ENCODE results near the gene CARD19. TPM values are rescaled to one million over a fixed set of nuclear protein-coding genes. Genes with fewer than 3 reads are reported as not detected.

CARD19 gene
- total RNA-seq, 4 donors from 2014 or later, result 53.4 to 93.6 (median 60.7) TPM

- Histone ChIP-seq H3K27ac (no peak overlapping the region), H3K27me3 (no peaks in the 10 kb centered on the region), H3K36me3 (no peaks in the 10 kb centered on the region), H3K9me3 (no peaks in the 10 kb centered on the region), H3K4me1 (peaks cover 0 to 7% (median 0%) of the 10 kb centered on the region in 4 donors), H3K4me3 (no peak overlapping the region)
- WGBS, 2 donors, result 71 to 82% methylated on average over 16 of the region's 16 CpGs
- TF ChIP-seq POLR2A (IDR thresholded peaks at IDR 0.05), result no peak
- no peak for TF ChIP-seq EP300 (IDR thresholded peaks at IDR 0.05)
- no peak for TF ChIP-seq CTCF (IDR thresholded peaks at IDR 0.05)
- DNase-seq (ENCODE audit: low spot score in 2 of 2), result no peak
These were observed 59.9 kb downstream of the CARD19 start for GRCh38 chr9:93155716-93156474.

- Histone ChIP-seq H3K27ac (no peak overlapping the region), H3K27me3 (no peaks in the 10 kb centered on the region), H3K4me1 (peaks cover 0 to 7% (median 0%) of the 10 kb centered on the region in 4 donors), H3K4me3 (no peak overlapping the region), H3K9me3 (no peaks in the 10 kb centered on the region), H3K36me3 (no peaks in the 10 kb centered on the region)
- TF ChIP-seq EP300 (IDR thresholded peaks at IDR 0.05) (no peak), POLR2A (IDR thresholded peaks at IDR 0.05) (no peak), CTCF (IDR thresholded peaks at IDR 0.05) (no peak)
- WGBS, 2 donors, result 84 to 85% methylated on average over 7 to 11 of the region's 11 CpGs
- DNase-seq (ENCODE audit: low spot score in 2 of 2), result no peak
These were observed 60.5 kb downstream of the CARD19 start for GRCh38 chr9:93156475-93157008.

GRCh38 chr9:93159601-93160471 lies 63.8 kb downstream of the CARD19 start:
- H3K36me3 ChIP-seq, result no peaks in the 10 kb centered on the region

GRCh38 chr9:93161786-93162562 lies 66.0 kb downstream of the CARD19 start:
- H3K27me3 ChIP-seq, result no peaks in the 10 kb centered on the region
- no peaks in the 10 kb centered on the region for H3K36me3 ChIP-seq
- WGBS, 2 donors, result 41 to 42% methylated on average over 11 of the region's 11 CpGs
- TF ChIP-seq CTCF (IDR thresholded peaks at IDR 0.05) (no peak), EP300 (IDR thresholded peaks at IDR 0.05) (no peak), POLR2A (IDR thresholded peaks at IDR 0.05) (no peak)
- no peak for DNase-seq (ENCODE audit: low spot score in 2 of 2)
- H3K4me3 ChIP-seq, result no peak overlapping the region
- no peaks in the 10 kb centered on the region for H3K9me3 ChIP-seq
- peaks cover 0 to 17% (median 0%) of the 10 kb centered on the region in 4 donors for H3K4me1 ChIP-seq
- no peak overlapping the region for H3K27ac ChIP-seq

More at GRCh38 chr9:93159601-93160471, 63.8 kb downstream of the CARD19 start:
- WGBS, 2 donors, result 16 to 17% methylated on average over 19 of the region's 19 CpGs
- TF ChIP-seq EP300 (IDR thresholded peaks at IDR 0.05), result no peak
- peak; percentile 93 to 97 (median 94) for TF ChIP-seq CTCF (IDR thresholded peaks at IDR 0.05)
- Histone ChIP-seq H3K27me3 (no peaks in the 10 kb centered on the region), H3K9me3 (no peaks in the 10 kb centered on the region), H3K27ac (no peak overlapping the region), H3K4me1 (peaks cover 0 to 17% (median 0%) of the 10 kb centered on the region in 4 donors), H3K4me3 (no peak overlapping the region)
- DNase-seq (ENCODE audit: low spot score in 2 of 2), result peak; percentile 78

Other genes with a start within 250 kb of the CARD19 start
- gene ZNF484, start 218.2 kb upstream of the CARD19 start, total RNA-seq, result 10 to 100 TPM; 12.6 to 17.4 (median 16.2) TPM
- 10 to 100 TPM in 1 of 4 donors, 1 to 10 TPM in 3; 6.7 to 13.8 (median 7.3) TPM for gene FGD3, start 148.7 kb upstream of the CARD19 start, total RNA-seq
- 1 to 10 TPM in 3 of 4 donors, not detected in 1; 3.0 to 4.2 (median 3.7) TPM for gene SUSD3, start 37.5 kb upstream of the CARD19 start, total RNA-seq
- 10 to 100 TPM; 48.2 to 98.8 (median 72.9) TPM for gene NINJ1, start 38.0 kb downstream of the CARD19 start, total RNA-seq
- 10 to 100 TPM in 2 of 4 donors, 1 to 10 TPM in 2; 3.8 to 17.7 (median 9.0) TPM for gene WNK2, start 87.9 kb downstream of the CARD19 start, total RNA-seq